ENCODE results near the gene NSD2.
"Not testable (repeated sequence)": the region's sequence is repeated elsewhere in the genome, so short reads cannot be mapped to it uniquely, and the experiment has no call there.

NSD2 gene

GRCh38 chr4:1899149-1900086 is 28.2 kb downstream of the NSD2 start:
- DNase-seq (peak; percentile 68), ATAC-seq (peak; percentile 86)

DNA sequence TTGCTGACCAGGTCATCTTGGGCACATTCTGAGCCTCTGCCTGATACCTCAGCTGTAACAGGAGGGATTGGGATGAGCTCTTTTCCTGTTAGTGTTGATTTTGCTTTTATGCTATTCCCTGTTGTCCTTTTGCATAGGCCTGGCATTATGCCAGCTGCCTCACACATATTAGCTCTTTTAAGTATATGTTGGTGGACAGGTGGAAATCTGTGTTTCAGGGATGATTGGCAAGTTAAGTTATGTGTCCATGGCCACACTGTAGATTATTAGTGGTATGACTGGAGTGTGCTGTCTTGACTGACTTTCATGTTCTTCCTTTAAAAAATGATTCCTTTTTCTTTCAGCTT is 28.9 kb downstream of the NSD2 start:
- DNase-seq (no peak), ATAC-seq (no peak)

- ATAC-seq, result no peak
- no peak for DNase-seq
Observed at GRCh38 chr4:1900624-1901023, 29.4 kb downstream of the NSD2 start.

GRCh38 chr4:1901127-1901526 is 29.9 kb downstream of the NSD2 start:
- ATAC-seq (no peak), DNase-seq (no peak)

- ATAC-seq, result no peak
- no peak for DNase-seq
Observed at GRCh38 chr4:1902243-1902642, 31.1 kb downstream of the NSD2 start.

- DNase-seq, result no peak
Observed at GRCh38 chr4:1903035-1903434, 31.8 kb downstream of the NSD2 start.

GRCh38 chr4:1904042-1904441 is 32.8 kb downstream of the NSD2 start:
- ATAC-seq, result no peak
- DNase-seq, result no peak

More at GRCh38 chr4:1903035-1903434, 31.8 kb downstream of the NSD2 start:
- peak; percentile 38 for ATAC-seq

DNA sequence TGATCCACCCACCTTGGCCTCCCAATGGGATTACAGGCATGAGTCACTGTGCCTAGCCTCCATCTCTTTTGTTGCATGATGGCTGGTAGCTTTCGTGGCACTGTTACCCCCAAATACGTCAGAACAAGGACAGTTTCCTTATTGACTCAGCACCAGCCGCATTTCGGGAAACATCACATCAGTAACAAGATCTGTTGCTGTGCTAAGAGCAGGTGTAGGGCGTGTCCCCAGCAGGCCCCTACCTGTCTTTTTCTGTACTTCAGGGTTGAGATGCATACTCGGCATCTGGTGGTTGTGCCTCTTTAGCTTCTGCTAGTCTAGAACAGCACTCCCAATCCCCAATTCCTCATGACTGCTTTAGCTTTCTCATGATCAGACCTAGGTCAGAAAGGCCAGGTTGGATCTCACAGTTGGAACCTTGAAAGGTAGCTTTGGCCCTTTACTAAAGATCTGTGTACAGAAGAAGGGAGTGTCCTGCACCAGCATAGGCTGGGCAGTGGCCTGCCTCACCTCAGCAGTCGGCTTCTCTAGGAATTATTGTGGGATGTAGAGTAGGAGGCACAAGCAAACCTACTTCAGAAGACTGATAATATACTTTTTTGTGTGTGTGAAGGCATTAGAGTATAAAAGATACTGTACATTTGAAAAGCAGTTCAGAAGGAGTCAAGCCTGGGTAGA is 36.8 kb downstream of the NSD2 start:
- ATAC-seq, result no peak
- no peak for DNase-seq

DNA sequence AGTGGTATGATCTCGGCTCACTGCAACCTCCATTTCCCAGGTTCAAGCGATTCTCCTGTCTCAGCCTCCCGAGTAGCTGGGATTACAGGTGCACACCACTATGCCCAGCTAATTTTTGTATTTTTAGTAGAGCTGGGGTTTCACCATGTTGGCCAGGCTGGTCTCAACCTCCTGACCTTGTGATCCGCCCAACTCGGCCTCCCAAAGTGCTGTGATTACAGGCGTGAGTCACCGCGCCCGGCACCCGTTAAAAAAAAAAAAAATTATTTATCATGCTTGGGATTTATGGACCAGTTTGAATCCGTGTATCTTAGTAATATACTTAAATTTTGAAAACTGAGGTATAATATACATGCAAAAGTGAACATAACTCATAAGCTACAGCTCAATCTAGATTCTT is 38.5 kb downstream of the NSD2 start:
- not testable (repeated sequence) for ATAC-seq

DNA sequence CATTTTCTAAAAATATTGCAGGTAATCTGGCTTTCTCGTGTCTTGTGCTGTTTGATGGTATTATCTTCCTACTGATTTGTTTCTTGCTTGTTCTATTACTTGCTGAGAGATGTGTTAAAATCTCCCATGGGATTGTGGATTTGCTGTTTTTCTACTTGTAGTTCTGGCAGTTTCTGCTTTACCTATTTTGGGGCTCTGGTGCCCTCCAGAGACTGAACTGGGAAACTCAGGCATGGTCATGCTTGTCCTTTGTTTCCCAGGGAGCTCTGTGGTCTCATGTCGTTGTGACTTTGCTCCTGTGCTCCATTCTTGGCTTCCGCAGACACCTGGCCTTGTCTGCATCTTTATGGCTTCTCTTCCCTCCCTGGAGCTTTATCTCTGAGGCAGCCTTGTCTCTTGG is 39.5 kb downstream of the NSD2 start:
- DNase-seq (no peak), ATAC-seq (no peak)

More for the DNA sequence above, 38.5 kb downstream of the NSD2 start:
- not testable (repeated sequence) for DNase-seq

DNA sequence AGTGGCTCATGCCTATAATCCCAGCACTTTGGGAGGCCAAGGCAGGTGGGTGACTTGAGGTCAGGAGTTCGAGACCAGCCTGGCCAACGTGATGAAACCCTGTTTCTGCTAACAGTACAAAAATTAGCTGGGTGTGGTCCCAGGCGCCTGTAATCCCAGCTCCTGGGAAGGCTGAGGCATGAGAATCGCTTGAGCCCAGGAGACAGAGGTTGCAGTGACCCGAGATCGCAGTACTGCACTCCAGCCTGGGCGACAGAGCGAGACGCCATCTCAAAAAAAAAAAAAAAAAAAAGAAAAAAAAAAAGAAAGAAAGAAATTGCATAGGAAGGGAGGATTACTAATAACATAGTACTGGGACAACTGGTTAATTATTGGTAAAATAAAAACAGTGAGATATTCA is 40.1 kb downstream of the NSD2 start:
- not testable (repeated sequence) for ATAC-seq, DNase-seq

GRCh38 chr4:1922821-1923220 is 51.6 kb downstream of the NSD2 start:
- DNase-seq (no peak), ATAC-seq (no peak)

DNA sequence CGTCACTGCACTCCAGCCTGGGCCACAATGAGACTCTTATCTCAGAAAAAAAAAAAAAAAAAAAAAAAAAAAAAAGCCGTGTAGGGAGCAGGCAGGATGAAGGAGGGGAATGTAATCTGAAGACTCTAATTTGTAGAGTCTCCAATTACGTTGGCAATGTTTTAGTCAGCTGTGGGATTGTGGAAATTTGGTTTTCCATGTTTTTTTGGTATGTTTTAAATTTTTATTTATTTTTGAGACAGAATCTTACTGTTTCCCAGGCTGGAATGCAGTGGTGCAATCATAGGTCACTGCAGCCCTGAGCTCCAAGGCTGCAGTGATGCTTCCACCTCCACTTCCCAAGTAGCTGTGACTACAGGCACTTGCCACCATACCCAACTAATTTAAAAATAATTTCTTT is 56.5 kb downstream of the NSD2 start:
- no peak for ATAC-seq
- DNase-seq, result no peak

- peak; percentile 42 for ATAC-seq
Observed at GRCh38 chr4:1928356-1929239, 57.4 kb downstream of the NSD2 start.

GRCh38 chr4:1932736-1933135 is 61.5 kb downstream of the NSD2 start:
- DNase-seq, result no peak
- ATAC-seq, result no peak

More at GRCh38 chr4:1928356-1929239, 57.4 kb downstream of the NSD2 start:
- DNase-seq, result no peak

GRCh38 chr4:1933700-1934099 is 62.5 kb downstream of the NSD2 start:
- no peak for ATAC-seq
- no peak for DNase-seq

- DNase-seq (no peak), ATAC-seq (no peak)
Observed at GRCh38 chr4:1937550-1937949, 66.4 kb downstream of the NSD2 start.

DNA sequence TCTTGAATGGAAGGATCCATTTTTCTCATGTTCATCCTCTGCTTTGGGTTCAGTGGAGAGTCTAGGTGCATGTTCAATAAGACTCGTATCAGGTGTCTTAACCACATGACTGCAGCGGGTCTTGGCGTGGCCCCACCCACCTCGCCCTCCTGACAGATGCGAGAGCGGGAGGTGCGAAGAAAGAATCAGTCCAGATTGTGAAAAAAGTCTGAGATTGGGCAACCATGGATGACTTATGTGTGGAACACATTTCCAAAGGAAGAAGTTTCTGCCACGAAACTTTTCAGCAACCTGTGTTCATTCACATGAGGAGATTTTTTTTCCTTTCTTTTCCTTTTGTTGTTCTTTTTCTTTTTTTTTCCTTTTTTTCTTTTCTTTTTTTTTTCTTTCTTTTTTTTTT is 66.8 kb downstream of the NSD2 start:
- no peak for ATAC-seq
- no peak for DNase-seq

- ATAC-seq (no peak), DNase-seq (no peak)
Observed at GRCh38 chr4:1939664-1940509, 68.7 kb downstream of the NSD2 start.

DNA sequence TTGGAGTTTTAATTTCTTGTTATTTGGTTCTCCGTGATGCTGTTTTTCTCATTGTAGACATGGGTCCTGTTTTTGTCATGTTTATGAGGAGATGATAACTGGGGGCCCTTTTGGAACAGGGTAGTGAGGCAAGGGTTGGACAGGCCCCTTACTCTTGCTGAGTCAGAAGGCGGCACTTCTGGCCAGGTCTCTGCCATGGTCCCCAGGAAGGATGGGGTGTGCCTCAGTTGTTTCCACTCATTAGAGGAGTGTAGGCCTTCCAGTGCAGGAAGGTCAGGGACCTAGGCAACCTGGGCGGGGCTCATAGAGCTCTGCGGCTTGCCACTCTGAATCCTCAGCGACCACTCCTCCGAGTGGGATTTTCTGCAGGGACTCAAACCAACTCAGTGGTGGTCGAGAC is 69.4 kb downstream of the NSD2 start:
- no peak for DNase-seq
- no peak for ATAC-seq

- no peak for ATAC-seq
- no peak for DNase-seq
Observed at GRCh38 chr4:1943928-1944327, 72.7 kb downstream of the NSD2 start.

All from stimulated activated naive CD8-positive, alpha-beta T cell treated with anti-CD3 and anti-CD28 coated beads, Interleukin-15, Interleukin-2, amounts not matched to agents 100 U/mL and 50 U/mL, for 24 hours (primary cell).